ENCODE data around the gene SP3.

GRCh38 chr2:173929441-173929840 is 35.7 kb downstream of the SP3 start:
- no peak for TF ChIP-seq CTCF (IDR thresholded peaks at IDR 0.05)
- no peak for TF ChIP-seq POLR2A (IDR thresholded peaks at IDR 0.05)

All from prostate gland (tissue), 2 donors.